PC-9 (cell line): Measurements from ENCODE around the gene SMAP1. TPM values are rescaled to one million over a fixed set of nuclear protein-coding genes. Genes with fewer than 3 reads are reported as not detected.

ENCODE experiments used
- BruUV-seq: library from RNA; stranded (reverse); fragments of 400-500 nt; replicated peaks from 2 replicates; lab custom pipeline; 2021; lab: Mats Ljungman, UMichigan
- CTCF ChIA-PET: fragments of 300-600 bp; sonication (Branson Sonifier 250); formaldehyde crosslinking; loops from one replicate; lab custom pipeline; 2022; ENCODE audit warnings: antibody characterized with exemption; lab: Charles Lee
- POLR2A ChIA-PET: fragments of 300-600 bp; sonication (Branson Sonifier 250); formaldehyde crosslinking; loops from one replicate; lab custom pipeline; 2022; ENCODE audit warnings: antibody characterized with exemption; ENCODE audit not compliant: unreplicated experiment; lab: Charles Lee
- DNase-seq, 2 experiments: peaks; one replicate each; pipeline versions ENCODE4 v3.0.0 to v3.0.0-alpha.2; 2015 to 2022; ENCODE audit warnings: mixed read lengths in 1 of 2
- H2AFZ ChIP-seq: fragments of 200-600 bp; sonication (generic); 2 replicates; pipeline ENCODE4 v1.8.1; 2017; ENCODE audit warnings: antibody characterized with exemption
- H3F3A ChIP-seq: fragments of 200-600 bp; sonication (generic); 2 replicates; pipeline ENCODE4 v1.8.1; 2017; ENCODE audit warnings: antibody characterized with exemption, mild to moderate bottlenecking, low read depth; ENCODE audit not compliant: insufficient read depth
- H3K27ac ChIP-seq: fragments of 200-600 bp; sonication (generic); 2 replicates; pipeline ENCODE4 v1.6.1; 2016; ENCODE audit warnings: mixed run types
- H3K27me3 ChIP-seq: fragments of 200-600 bp; sonication (generic); 2 replicates; pipeline ENCODE4 v1.6.1; 2016; ENCODE audit warnings: low read depth, mixed run types; ENCODE audit not compliant: insufficient read depth
- H3K36me3 ChIP-seq: fragments of 200-600 bp; sonication (generic); 2 replicates; pipeline ENCODE4 v1.6.1; 2016; ENCODE audit warnings: low read depth, mixed run types
- H3K4me1 ChIP-seq: fragments of 200-600 bp; sonication (generic); replicated peaks from 2 replicates; pipeline ENCODE4 v1.6.1; 2016; ENCODE audit warnings: mixed run types; ENCODE audit not compliant: insufficient read depth
- H3K4me2 ChIP-seq: fragments of 200-600 bp; sonication (generic); 2 replicates; pipeline ENCODE4 v1.6.1; 2017; ENCODE audit warnings: mixed run types
- H3K4me3 ChIP-seq: fragments of 200-600 bp; sonication (generic); 2 replicates; pipeline ENCODE4 v1.6.1; 2016; ENCODE audit warnings: mixed run types
- H3K79me2 ChIP-seq: fragments of 200-600 bp; sonication (generic); 2 replicates; pipeline ENCODE4 v1.6.1; 2017; ENCODE audit warnings: low read depth, mixed run types
- H3K9me2 ChIP-seq: fragments of 200-600 bp; sonication (generic); 2 replicates; pipeline ENCODE4 v1.8.1; 2017; ENCODE audit warnings: mild to moderate bottlenecking; ENCODE audit not compliant: insufficient read depth
- H3K9me3 ChIP-seq: fragments of 200-600 bp; sonication (generic); 2 replicates; pipeline ENCODE4 v1.8.1; 2016; ENCODE audit warnings: low read depth; ENCODE audit not compliant: insufficient read depth
- H4K20me1 ChIP-seq: fragments of 200-600 bp; sonication (generic); 2 replicates; pipeline ENCODE4 v1.8.1; 2017; ENCODE audit not compliant: insufficient read depth
- CTCF ChIP-seq: fragments of 200-600 bp; sonication (generic); conservative IDR thresholded peaks from 2 replicates; pipeline ENCODE4 v1.6.1; 2017; ENCODE audit warnings: mixed run types, antibody characterized with exemption, mild to moderate bottlenecking, moderate library complexity
- EZH2 ChIP-seq: fragments of 200-600 bp; sonication (generic); IDR thresholded peaks from 2 replicates; pipeline ENCODE4 v1.8.0; 2017; ENCODE audit warnings: antibody characterized with exemption, low read depth
- intact Hi-C: fragments of 100-400 bp; cut with micrococcal nuclease; formaldehyde crosslinking; loops from one replicate; pipeline ENCODE4 v1.10.0; 2022; ENCODE audit not compliant: unreplicated experiment
- total RNA-seq: library from RNA; stranded (reverse); gene quantifications from 2 replicates; pipeline ENCODE4 v1.2.3, GENCODE V29; 2021

Gene SMAP1
- total RNA-seq, 1 experiment from 2014 or later: 29.3 TPM

- ChIA-PET CTCF (no interaction called here), POLR2A (no interaction called here)
- H3K4me2 ChIP-seq: no peak overlapping the region
- H3F3A ChIP-seq: no peaks in the 10 kb centered on the region
- H3K4me3 ChIP-seq: no peak overlapping the region
- no peak overlapping the region for H3K27ac ChIP-seq
- no peak for DNase-seq
- no peak overlapping the region for H2AFZ ChIP-seq
- H3K9me2 ChIP-seq: 0 out of 2 replicates have a peak, but pooled peaks cover 4% of the 10 kb centered on the region
- TF ChIP-seq EZH2 (no peak), CTCF (no peak)
- BruUV-seq: no TSS peak
- intact Hi-C loops: no loop called here
- H3K79me2 ChIP-seq: no peaks in the 10 kb centered on the region
- no peaks in the 10 kb centered on the region for H3K4me1 ChIP-seq
- H3K36me3 ChIP-seq: no peaks in the 10 kb centered on the region
- H4K20me1 ChIP-seq: no peaks in the 10 kb centered on the region
- no peaks in the 10 kb centered on the region for H3K9me3 ChIP-seq
- H3K27me3 ChIP-seq: no peaks in the 10 kb centered on the region
Observed at GRCh38 chr6:70734979-70735378, 67.3 kb downstream of the SMAP1 start.

GRCh38 chr6:70735513-70735912 is 67.8 kb downstream of the SMAP1 start:
- Histone ChIP-seq H3F3A (no peaks in the 10 kb centered on the region), H4K20me1 (no peaks in the 10 kb centered on the region), H3K27ac (no peak overlapping the region), H2AFZ (no peak overlapping the region), H3K4me2 (no peak overlapping the region), H3K79me2 (no peaks in the 10 kb centered on the region), H3K4me3 (no peak overlapping the region), H3K4me1 (no peaks in the 10 kb centered on the region), H3K9me2 (0 out of 2 replicates have a peak, but pooled peaks cover 4% of the 10 kb centered on the region), H3K36me3 (no peaks in the 10 kb centered on the region), H3K9me3 (no peaks in the 10 kb centered on the region), H3K27me3 (no peaks in the 10 kb centered on the region)
- intact Hi-C loops: no loop called here
- no peak for DNase-seq
- ChIA-PET POLR2A (interaction anchor here (0.7 kb wide), 1 partner anchor 17 kb away, joined by 5 read pairs; no protein-coding TSS in a partner anchor), CTCF (no interaction called here)
- BruUV-seq: no TSS peak
- TF ChIP-seq EZH2: no peak
- no peak for TF ChIP-seq CTCF

GRCh38 chr6:70738028-70738427 is 70.3 kb downstream of the SMAP1 start:
- Histone ChIP-seq H3F3A (no peaks in the 10 kb centered on the region), H2AFZ (no peak overlapping the region), H3K4me1 (no peaks in the 10 kb centered on the region), H3K36me3 (no peaks in the 10 kb centered on the region), H3K4me3 (no peak overlapping the region), H3K27ac (no peak overlapping the region), H3K4me2 (no peak overlapping the region), H3K9me3 (no peaks in the 10 kb centered on the region), H4K20me1 (no peaks in the 10 kb centered on the region), H3K79me2 (no peaks in the 10 kb centered on the region), H3K27me3 (no peaks in the 10 kb centered on the region), H3K9me2 (no peaks in the 10 kb centered on the region)
- DNase-seq: no peak
- intact Hi-C loops: no loop called here
- ChIA-PET CTCF (no interaction called here), POLR2A (no interaction called here)
- TF ChIP-seq CTCF (no peak), EZH2 (no peak)
- no TSS peak for BruUV-seq
